PC-3 (cell line): Measurements from ENCODE around the gene NUDT22. TPM values are rescaled to one million over a fixed set of nuclear protein-coding genes. Genes with fewer than 3 reads are reported as not detected.

Experiments used
- ATAC-seq: fragments of 200-7000 bp; cut with Tn5 transposase; 2 replicates; pipeline ENCODE4 v1.9.1; 2020; ENCODE audit warnings: mild to moderate bottlenecking, moderate library complexity
- BruUV-seq: library from RNA; stranded (reverse); fragments of 400-500 nt; replicated peaks from 2 replicates; lab custom pipeline; 2021; lab: Mats Ljungman, UMichigan
- CTCF ChIA-PET: fragments of 300-600 bp; sonication (Branson Sonifier 250); formaldehyde crosslinking; loops from one replicate; lab custom pipeline; 2022; ENCODE audit warnings: antibody characterized with exemption; lab: Charles Lee
- POLR2A ChIA-PET: fragments of 300-600 bp; sonication (Branson Sonifier 250); formaldehyde crosslinking; loops from one replicate; lab custom pipeline; 2022; ENCODE audit warnings: antibody characterized with exemption; ENCODE audit not compliant: unreplicated experiment; lab: Charles Lee
- DNase-seq: peaks from one replicate; pipeline ENCODE4 v3.0.0-alpha.2; 2015
- H2AFZ ChIP-seq: fragments of 300-600 bp; sonication (generic); 2 replicates; pipeline ENCODE4 v1.6.0; 2016; ENCODE audit warnings: antibody characterized with exemption, low read length
- H3F3A ChIP-seq: fragments of 300-600 bp; sonication (generic); one replicate; pipeline ENCODE4 v1.6.0; 2017; ENCODE audit warnings: antibody characterized with exemption, low read length, control low read depth, mild to moderate bottlenecking; ENCODE audit not compliant: unreplicated experiment
- H3K27ac ChIP-seq: fragments of 300-600 bp; sonication (generic); 2 replicates; pipeline ENCODE4 v1.5.1; 2016; ENCODE audit warnings: mild to moderate bottlenecking, low read length
- H3K27me3 ChIP-seq: fragments of 300-600 bp; sonication (generic); 2 replicates; pipeline ENCODE4 v1.6.1; 2016; ENCODE audit warnings: low read length, mixed read lengths
- H3K36me3 ChIP-seq: fragments of 300-600 bp; sonication (generic); 2 replicates; pipeline ENCODE4 v1.6.1; 2016; ENCODE audit warnings: low read depth, mixed run types, low read length, mixed read lengths
- H3K4me1 ChIP-seq: fragments of 300-600 bp; sonication (generic); 2 replicates; pipeline ENCODE4 v1.5.1; 2016; ENCODE audit warnings: low read length; ENCODE audit not compliant: insufficient read depth
- H3K4me2 ChIP-seq: fragments of 300-600 bp; sonication (generic); 2 replicates; pipeline ENCODE4 v1.6.0; 2016; ENCODE audit warnings: low read length
- H3K4me3 ChIP-seq: fragments of 300-600 bp; sonication (generic); 2 replicates; pipeline ENCODE4 v1.5.1; 2016; ENCODE audit warnings: mild to moderate bottlenecking, low read length, mixed read lengths
- H3K79me2 ChIP-seq: fragments of 300-600 bp; sonication (generic); 2 replicates; pipeline ENCODE4 v1.6.1; 2017; ENCODE audit warnings: low read length, mixed read lengths
- H3K9ac ChIP-seq: fragments of 300-600 bp; sonication (generic); 2 replicates; pipeline ENCODE4 v1.6.0; 2016; ENCODE audit warnings: mild to moderate bottlenecking, low read length
- H3K9me2 ChIP-seq: fragments of 300-600 bp; sonication (generic); replicated peaks from 2 replicates; pipeline ENCODE4 v1.6.1; 2016; ENCODE audit warnings: mixed run types, low read length, mixed read lengths
- H3K9me3 ChIP-seq: fragments of 300-600 bp; sonication (generic); 2 replicates; pipeline ENCODE4 v1.6.1; 2016; ENCODE audit warnings: low read length, mixed read lengths
- H4K20me1 ChIP-seq: fragments of 300-600 bp; sonication (generic); 2 replicates; pipeline ENCODE4 v1.6.1; 2016; ENCODE audit warnings: low read length, mixed read lengths
- CTCF ChIP-seq: fragments of 300-600 bp; sonication (generic); conservative IDR thresholded peaks from 2 replicates; pipeline ENCODE4 v1.5.1; 2017; ENCODE audit warnings: antibody characterized with exemption, low read depth, mild to moderate bottlenecking, low read length
- EZH2 ChIP-seq: fragments of 300-600 bp; sonication (generic); IDR thresholded peaks from one replicate; pipeline ENCODE4 v1.6.1; 2017; ENCODE audit warnings: antibody characterized with exemption, mild to moderate bottlenecking, low read length; ENCODE audit not compliant: unreplicated experiment
- EZH2phosphoT487 ChIP-seq: fragments of 300-600 bp; sonication (generic); IDR thresholded peaks from 2 replicates; pipeline ENCODE4 v1.6.1; 2018; ENCODE audit warnings: mild to moderate bottlenecking, antibody characterized with exemption, low read length, borderline replicate concordance
- intact Hi-C: fragments of 100-400 bp; cut with micrococcal nuclease; formaldehyde crosslinking; loops from 2 replicates; pipeline ENCODE4 v1.9.0; 2023
- total RNA-seq: library from RNA; depleted of rRNA; stranded (reverse); fragments of >200 nt; gene quantifications from 2 replicates; pipeline ENCODE4 v1.2.3, GENCODE V29; 2014

Gene NUDT22
- total RNA-seq, 1 experiment from 2014 or later = 98.3 TPM

GRCh38 chr11:64233913-64234586 is 8.0 kb downstream of the NUDT22 start, which contains the start of gene VEGFB:
VEGFB (plus strand) TSS chr11:64234584; CDS start chr11:64234834, 250 bp downstream.
- Histone ChIP-seq H3K4me2 (peak within 1 kb of the TSS; percentile 94), H3K79me2 (peaks cover 11% of the 10 kb centered on the region; the same call in 1 of the 2 replicates), H3K4me1 (peaks cover 47% of the 10 kb centered on the region), H3K4me3 (peak within 1 kb of the TSS; percentile 82), H3K9me3 (no peaks in the 10 kb centered on the region), H3K36me3 (no peaks in the 10 kb centered on the region; the same call in 1 of the 2 replicates), H3K9me2 (no peaks in the 10 kb centered on the region), H4K20me1 (no peaks in the 10 kb centered on the region), H3K27me3 (no peaks in the 10 kb centered on the region), H2AFZ (peak within 1 kb of the TSS; percentile 69), H3K9ac (peak within 1 kb of the TSS; percentile 26; the same call in 1 of the 2 replicates), H3F3A (peaks cover 5% of the 10 kb centered on the region), H3K27ac (no peak within 1 kb of the TSS)
- TF ChIP-seq EZH2phosphoT487 (no peak), CTCF (no peak), EZH2 (no peak)
- ATAC-seq (peak; percentile 42), DNase-seq (peak; percentile 69)
- CTCF ChIA-PET = no interaction called here
- POLR2A ChIA-PET = no interaction called here
- BruUV-seq = TSS peak; percentile 39
- intact Hi-C loops = loop anchor here (5.0 kb wide), 1 partner anchor 47 kb away; the partner anchor contains the start of gene STIP1

GRCh38 chr11:64234647-64235379 is 8.7 kb downstream of the NUDT22 start:
- H4K20me1 ChIP-seq = no peaks in the 10 kb centered on the region
- intact Hi-C loops = loop anchor here (5.0 kb wide), 1 partner anchor 48 kb away; the partner anchor contains the start of gene STIP1
- H3K4me3 ChIP-seq = peak overlapping the region; percentile 82
- ATAC-seq (peak; percentile 32), DNase-seq (peak; percentile 59)
- CTCF ChIA-PET = no interaction called here
- H3K4me1 ChIP-seq = peaks cover 48% of the 10 kb centered on the region
- H3K79me2 ChIP-seq = peaks cover 11% of the 10 kb centered on the region; the same call in 1 of the 2 replicates
- no peak overlapping the region for H3K27ac ChIP-seq
- POLR2A ChIA-PET = interaction anchor here (0.5 kb wide), 1 partner anchor 883 kb away, joined by 4 read pairs; the partner anchor contains the start of gene ZNHIT2
- no peaks in the 10 kb centered on the region for H3K9me3 ChIP-seq
- H3K9me2 ChIP-seq = no peaks in the 10 kb centered on the region
- TF ChIP-seq CTCF (no peak), EZH2 (no peak), EZH2phosphoT487 (no peak)
- no peaks in the 10 kb centered on the region for H3K27me3 ChIP-seq
- H3F3A ChIP-seq = peaks cover 7% of the 10 kb centered on the region
- no TSS peak for BruUV-seq
- peak overlapping the region; percentile 69 for H2AFZ ChIP-seq
- no peaks in the 10 kb centered on the region; the same call in 1 of the 2 replicates for H3K36me3 ChIP-seq
- no peak overlapping the region for H3K9ac ChIP-seq
- peak overlapping the region; percentile 94 for H3K4me2 ChIP-seq
